Fibroblast of lung (primary cell): ENCODE measurements around the gene DNAH1. TPM values are rescaled to one million over a fixed set of nuclear protein-coding genes. Genes with fewer than 3 reads are reported as not detected.

ENCODE experiments used
- DNase-seq, 2 donors: peaks; one replicate each; pipeline versions ENCODE4 v3.0.0 to v3.0.0-alpha.2; 2010; ENCODE audit warnings: low read depth in 2 of 2
- H2AFZ ChIP-seq: 2 replicates; pipeline ENCODE4 v1.5.1; 2012; ENCODE audit warnings: low read length, control low read depth, inconsistent platforms
- H3K27ac ChIP-seq: 2 replicates; pipeline ENCODE4 v1.5.1; 2011; ENCODE audit warnings: low read length, control low read depth; ENCODE audit not compliant: insufficient read depth
- H3K27me3 ChIP-seq: 2 replicates; pipeline ENCODE4 v1.5.1; 2011; ENCODE audit warnings: mild to moderate bottlenecking, low read length; ENCODE audit not compliant: control insufficient read depth, insufficient read depth
- H3K36me3 ChIP-seq: 2 replicates; pipeline ENCODE4 v1.5.1; 2011; ENCODE audit warnings: low read length; ENCODE audit not compliant: control insufficient read depth, insufficient read depth
- H3K4me1 ChIP-seq: 2 replicates; pipeline ENCODE4 v1.5.1; 2011; ENCODE audit warnings: low read length; ENCODE audit not compliant: control insufficient read depth, insufficient read depth; ENCODE audit errors: extremely low read depth
- H3K4me2 ChIP-seq: 2 replicates; pipeline ENCODE4 v1.5.1; 2011; ENCODE audit warnings: low read length, control low read depth; ENCODE audit not compliant: insufficient read depth; ENCODE audit errors: extremely low read depth
- H3K4me3 ChIP-seq, 4 experiments: fragments of 200-600 bp in 1 of 4; sonication (generic) in 1 of 4; replicated peaks in 1 of 4; 2 replicates each; pipeline ENCODE4 v1.5.1; 2011 to 2016; ENCODE audit warnings: low read length in 4 of 4, low read depth in 3 of 4, mild to moderate bottlenecking in 3 of 4, control low read depth in 2 of 4, inconsistent platforms in 1 of 4, mixed read lengths in 1 of 4; ENCODE audit not compliant: insufficient read depth in 1 of 4; ENCODE audit errors: control extremely low read depth in 1 of 4
- H3K79me2 ChIP-seq: 2 replicates; pipeline ENCODE4 v1.5.1; 2012; ENCODE audit warnings: mild to moderate bottlenecking, low read length, inconsistent platforms; ENCODE audit not compliant: control insufficient read depth, insufficient read depth
- H3K9ac ChIP-seq: 2 replicates; pipeline ENCODE4 v1.5.1; 2011; ENCODE audit warnings: mild to moderate bottlenecking, low read length, control low read depth; ENCODE audit not compliant: insufficient read depth
- H3K9me3 ChIP-seq: 2 replicates; pipeline ENCODE4 v1.5.1; 2012; ENCODE audit warnings: low read depth, low read length; ENCODE audit not compliant: control insufficient read depth, insufficient read depth
- H4K20me1 ChIP-seq: 2 replicates; pipeline ENCODE4 v1.5.1; 2011; ENCODE audit warnings: low read length; ENCODE audit not compliant: control insufficient read depth, insufficient read depth; ENCODE audit errors: extremely low read depth
- EZH2 ChIP-seq: IDR thresholded peaks from 2 replicates; pipeline ENCODE4 v1.5.1; 2012; ENCODE audit warnings: low read length, control low read depth, mild to moderate bottlenecking; ENCODE audit errors: missing control alignments
- polyA plus RNA-seq, 2 donors: library from polyadenylated mRNA; depleted of rRNA in 1 of 2; stranded (reverse) in 1 of 2; unstranded in 1 of 2; fragments of >200 nt; gene quantifications; 2 replicates each; pipeline ENCODE4 v1.2.1, GENCODE V29; 2011 to 2012; ENCODE audit warnings: missing spikeins in 1 of 2
- total RNA-seq: library from RNA; depleted of rRNA; stranded (reverse); fragments of >200 nt; gene quantifications from 2 replicates; pipeline ENCODE4 v1.2.1, GENCODE V29; 2014
- TF ChIP-seq, protein P1 (sequence below), 2 donors: IDR thresholded peaks in 1 of 2; conservative IDR thresholded peaks in 1 of 2; 1 replicate in 1 of 2; 2 replicates in 1 of 2; pipeline ENCODE4 v1.5.1; 2011 to 2012; ENCODE audit warnings: low read length in 2 of 2, control low read depth in 1 of 2, inconsistent platforms in 1 of 2, low read depth in 1 of 2, mild to moderate bottlenecking in 1 of 2

The DNAH1 gene
- total and polyA plus RNA-seq, 2 donors (not counting 1 experiment from before 2014, with no cell fraction given) = 1.9 to 3.0 TPM

- TF ChIP-seq EZH2 = no peak
- TF ChIP-seq, protein P1, sequence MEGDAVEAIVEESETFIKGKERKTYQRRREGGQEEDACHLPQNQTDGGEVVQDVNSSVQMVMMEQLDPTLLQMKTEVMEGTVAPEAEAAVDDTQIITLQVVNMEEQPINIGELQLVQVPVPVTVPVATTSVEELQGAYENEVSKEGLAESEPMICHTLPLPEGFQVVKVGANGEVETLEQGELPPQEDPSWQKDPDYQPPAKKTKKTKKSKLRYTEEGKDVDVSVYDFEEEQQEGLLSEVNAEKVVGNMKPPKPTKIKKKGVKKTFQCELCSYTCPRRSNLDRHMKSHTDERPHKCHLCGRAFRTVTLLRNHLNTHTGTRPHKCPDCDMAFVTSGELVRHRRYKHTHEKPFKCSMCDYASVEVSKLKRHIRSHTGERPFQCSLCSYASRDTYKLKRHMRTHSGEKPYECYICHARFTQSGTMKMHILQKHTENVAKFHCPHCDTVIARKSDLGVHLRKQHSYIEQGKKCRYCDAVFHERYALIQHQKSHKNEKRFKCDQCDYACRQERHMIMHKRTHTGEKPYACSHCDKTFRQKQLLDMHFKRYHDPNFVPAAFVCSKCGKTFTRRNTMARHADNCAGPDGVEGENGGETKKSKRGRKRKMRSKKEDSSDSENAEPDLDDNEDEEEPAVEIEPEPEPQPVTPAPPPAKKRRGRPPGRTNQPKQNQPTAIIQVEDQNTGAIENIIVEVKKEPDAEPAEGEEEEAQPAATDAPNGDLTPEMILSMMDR (conservative IDR thresholded peaks at IDR 0.05 in 1 of 2, IDR thresholded peaks at IDR 0.05 in 1 of 2; ENCODE audit: low read depth in 1 of 2, low read length in 2 of 2) = no peak
- no peak for DNase-seq
- no peaks in the 10 kb centered on the region for H3K27me3 ChIP-seq
- peak overlapping the region; percentile 72 for H3K4me2 ChIP-seq
- H3K36me3 ChIP-seq = no peaks in the 10 kb centered on the region
- H2AFZ ChIP-seq = no peak overlapping the region
- no peak overlapping the region for H3K9ac ChIP-seq
- H3K4me3 ChIP-seq = peak overlapping the region; percentile 61 to 96 (median 83)
- H4K20me1 ChIP-seq = peaks cover 3% of the 10 kb centered on the region
- peak overlapping the region; percentile 74 for H3K27ac ChIP-seq
- H3K9me3 ChIP-seq = no peaks in the 10 kb centered on the region
- H3K4me1 ChIP-seq = peaks cover 5% of the 10 kb centered on the region
- H3K79me2 ChIP-seq = peaks cover 35% of the 10 kb centered on the region
Observed at GRCh38 chr3:52279596-52279995, 36.5 kb upstream of the DNAH1 start.

GRCh38 chr3:52280050-52280461, 36.1 kb upstream of the DNAH1 start:
- H3K4me2 ChIP-seq = peak overlapping the region; percentile 45
- peaks cover 31% of the 10 kb centered on the region for H3K79me2 ChIP-seq
- peak; percentile 59 to 60 for DNase-seq
- peak overlapping the region; percentile 9 for H3K27ac ChIP-seq
- H3K4me1 ChIP-seq = peaks cover 5% of the 10 kb centered on the region
- H2AFZ ChIP-seq = peak overlapping the region; percentile 29
- no peaks in the 10 kb centered on the region for H3K9me3 ChIP-seq
- no peak overlapping the region for H3K9ac ChIP-seq
- TF ChIP-seq, protein P1 (conservative IDR thresholded peaks at IDR 0.05 in 1 of 2, IDR thresholded peaks at IDR 0.05 in 1 of 2; ENCODE audit: low read depth in 1 of 2, low read length in 2 of 2) = no peak
- TF ChIP-seq EZH2 = no peak
- peaks cover 3% of the 10 kb centered on the region for H4K20me1 ChIP-seq
- peak overlapping the region in 1 of 4 experiments; percentile 23 for H3K4me3 ChIP-seq
- no peaks in the 10 kb centered on the region for H3K36me3 ChIP-seq
- H3K27me3 ChIP-seq = no peaks in the 10 kb centered on the region

GRCh38 chr3:52281981-52282801, 33.9 kb upstream of the DNAH1 start:
- Histone ChIP-seq H3K36me3 (no peaks in the 10 kb centered on the region), H3K27ac (no peak overlapping the region), H3K27me3 (no peaks in the 10 kb centered on the region), H3K79me2 (peaks cover 10% of the 10 kb centered on the region), H3K4me3 (no peak overlapping the region), H4K20me1 (no peaks in the 10 kb centered on the region), H2AFZ (no peak overlapping the region), H3K4me1 (peaks cover 3% of the 10 kb centered on the region), H3K4me2 (no peak overlapping the region), H3K9ac (no peak overlapping the region), H3K9me3 (no peaks in the 10 kb centered on the region)
- no peak for TF ChIP-seq EZH2
- TF ChIP-seq, protein P1 (conservative IDR thresholded peaks at IDR 0.05 in 1 of 2, IDR thresholded peaks at IDR 0.05 in 1 of 2; ENCODE audit: low read depth in 1 of 2, low read length in 2 of 2) = no peak
- DNase-seq = no peak
